Left renal cortex interstitium (tissue), 4 donors: ENCODE data around the gene SUN3. TPM values are rescaled to one million over a fixed set of nuclear protein-coding genes. Genes with fewer than 3 reads are reported as not detected.
A peak's percentile ranks its signal among the peaks of the same experiment; 100 is the strongest.
"Not testable (repeated sequence)": the region's sequence is repeated elsewhere in the genome, so short reads cannot be mapped to it uniquely, and the experiment has no call there.

ENCODE experiments used
- DNase-seq, 4 donors: peaks; one replicate each; pipeline ENCODE4 v3.0.0-alpha.2; 2013; ENCODE audit warnings: low read depth in 4 of 4, low spot score in 2 of 4, missing footprints in 1 of 4
- polyA plus RNA-seq, 4 donors: library from polyadenylated mRNA; unstranded; fragments of 120-200 nt; gene quantifications; one replicate each; pipeline ENCODE4 v1.2.1, GENCODE V29; 2013; ENCODE audit not compliant: insufficient read length in 4 of 4

SUN3 gene
- polyA plus RNA-seq, 4 donors: 0.19 to 0.38 (median 0.27) TPM; not detected in 1

GRCh38 chr7:48033922-48034321, 5.0 kb upstream of the SUN3 start:
- no peak for DNase-seq

- DNase-seq: no peak
Measured at GRCh38 chr7:48031111-48031510, 2.2 kb upstream of the SUN3 start.

GRCh38 chr7:48025624-48026023, 3.3 kb downstream of the SUN3 start:
- no peak for DNase-seq

- DNase-seq: no peak
Measured at GRCh38 chr7:48017674-48018073, 11.2 kb downstream of the SUN3 start.

- no peak for DNase-seq
Measured at GRCh38 chr7:48016641-48017040, 12.3 kb downstream of the SUN3 start.

- no peak for DNase-seq
Measured at GRCh38 chr7:48011951-48012350, 17.0 kb downstream of the SUN3 start.

GRCh38 chr7:48011323-48011722, 17.6 kb downstream of the SUN3 start:
- no peak for DNase-seq

- DNase-seq: no peak
Measured at GRCh38 chr7:48009954-48010353, 19.0 kb downstream of the SUN3 start.

GRCh38 chr7:48009257-48009656, 19.6 kb downstream of the SUN3 start:
- no peak for DNase-seq

- no peak for DNase-seq
Measured at GRCh38 chr7:48006866-48007265, 22.0 kb downstream of the SUN3 start.

- DNase-seq: no peak
Measured at GRCh38 chr7:48004638-48005037, 24.3 kb downstream of the SUN3 start.

- no peak for DNase-seq
Measured at GRCh38 chr7:48004032-48004431, 24.9 kb downstream of the SUN3 start.

GRCh38 chr7:48000164-48000563, 28.7 kb downstream of the SUN3 start:
- DNase-seq: not testable (repeated sequence)

GRCh38 chr7:47999413-47999812, 29.5 kb downstream of the SUN3 start:
- DNase-seq: no peak

GRCh38 chr7:47992446-47992845, 36.5 kb downstream of the SUN3 start:
- DNase-seq: no peak

GRCh38 chr7:47991741-47992311, 37.1 kb downstream of the SUN3 start:
- DNase-seq: peak in 3 of 4 donors; percentile 39 to 66 (median 58)

- no peak for DNase-seq
Measured at GRCh38 chr7:47991270-47991669, 37.6 kb downstream of the SUN3 start.

- DNase-seq: no peak
Measured at GRCh38 chr7:47990592-47990991, 38.3 kb downstream of the SUN3 start.

- not testable (repeated sequence) for DNase-seq
Measured at GRCh38 chr7:47989607-47990400, 39.1 kb downstream of the SUN3 start.

GRCh38 chr7:47988496-47989386, 40.2 kb downstream of the SUN3 start:
- no peak for DNase-seq

GRCh38 chr7:47982610-47983009, 46.3 kb downstream of the SUN3 start:
- no peak for DNase-seq
